Measurements from ENCODE around the gene GMPR2.

DNA sequence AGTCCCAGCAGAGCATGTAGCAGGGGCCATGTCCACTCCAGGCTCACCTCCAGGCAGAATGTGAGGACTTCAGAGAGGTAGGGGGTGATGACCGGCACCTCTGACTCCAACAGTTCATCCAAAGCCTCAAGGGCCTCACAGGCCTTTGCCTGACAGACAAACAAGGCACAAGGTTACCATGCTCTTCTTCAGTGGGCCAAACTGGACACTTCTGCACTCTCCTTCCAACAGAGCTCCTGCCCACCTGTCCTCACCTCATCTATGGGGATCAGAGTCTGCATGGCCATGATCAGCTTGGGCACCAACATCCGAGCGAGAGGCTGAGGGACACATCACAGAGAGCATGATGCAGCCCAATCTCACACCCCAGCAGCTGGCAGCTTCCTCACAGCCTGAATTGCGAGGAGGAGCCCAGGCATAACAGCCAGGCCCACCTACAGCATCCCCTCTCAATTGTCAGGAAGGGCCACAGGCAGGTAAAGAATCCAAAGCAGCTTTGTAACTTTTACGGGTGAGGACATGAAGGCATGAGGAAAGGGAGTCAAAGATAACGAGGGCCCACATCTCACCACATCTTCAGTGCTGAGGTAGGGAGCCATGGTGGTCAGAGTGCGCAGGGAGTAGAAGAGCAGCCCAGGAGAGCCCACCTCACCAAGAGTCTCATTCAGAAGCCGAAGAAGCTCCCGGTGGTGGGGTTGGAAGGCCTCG is 45.7 kb upstream of the GMPR2 start:
- TF ChIP-seq, protein P1, sequence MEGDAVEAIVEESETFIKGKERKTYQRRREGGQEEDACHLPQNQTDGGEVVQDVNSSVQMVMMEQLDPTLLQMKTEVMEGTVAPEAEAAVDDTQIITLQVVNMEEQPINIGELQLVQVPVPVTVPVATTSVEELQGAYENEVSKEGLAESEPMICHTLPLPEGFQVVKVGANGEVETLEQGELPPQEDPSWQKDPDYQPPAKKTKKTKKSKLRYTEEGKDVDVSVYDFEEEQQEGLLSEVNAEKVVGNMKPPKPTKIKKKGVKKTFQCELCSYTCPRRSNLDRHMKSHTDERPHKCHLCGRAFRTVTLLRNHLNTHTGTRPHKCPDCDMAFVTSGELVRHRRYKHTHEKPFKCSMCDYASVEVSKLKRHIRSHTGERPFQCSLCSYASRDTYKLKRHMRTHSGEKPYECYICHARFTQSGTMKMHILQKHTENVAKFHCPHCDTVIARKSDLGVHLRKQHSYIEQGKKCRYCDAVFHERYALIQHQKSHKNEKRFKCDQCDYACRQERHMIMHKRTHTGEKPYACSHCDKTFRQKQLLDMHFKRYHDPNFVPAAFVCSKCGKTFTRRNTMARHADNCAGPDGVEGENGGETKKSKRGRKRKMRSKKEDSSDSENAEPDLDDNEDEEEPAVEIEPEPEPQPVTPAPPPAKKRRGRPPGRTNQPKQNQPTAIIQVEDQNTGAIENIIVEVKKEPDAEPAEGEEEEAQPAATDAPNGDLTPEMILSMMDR (IDR thresholded peaks at IDR 0.05; ENCODE audit: low read depth, low read length), result no peak
- no peak for TF ChIP-seq EZH2phosphoT487 (IDR thresholded peaks at IDR 0.05; ENCODE audit: low read depth)

Measured in OCI-LY3 (cell line).